Fibroblast of skin of scalp (primary cell): ENCODE results near the gene SULT1B1.

Experiments used
- DNase-seq: peaks from one replicate; pipeline ENCODE4 v3.0.0-alpha.2; 2013

SULT1B1 gene

DNA sequence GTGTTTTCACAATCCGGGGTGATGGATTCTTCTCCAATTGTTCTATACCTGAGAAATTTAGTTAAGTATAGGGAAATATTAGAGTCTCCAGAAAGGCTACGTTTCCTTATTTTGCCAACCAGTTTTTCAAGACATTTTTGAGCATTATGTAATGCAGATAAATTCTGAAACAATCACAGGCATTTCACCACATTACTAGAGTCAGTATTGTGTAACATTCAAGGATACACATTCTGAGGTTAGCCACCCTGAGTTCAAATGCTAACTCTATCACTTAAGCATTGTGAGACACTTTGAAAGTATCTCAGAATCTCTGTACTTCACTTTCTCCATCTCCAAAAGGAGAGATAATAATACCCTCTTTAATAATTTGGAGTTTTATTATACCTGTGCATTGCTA lies 10.6 kb downstream of the SULT1B1 start:
- peak; percentile 50 for DNase-seq

- peak; percentile 17 for DNase-seq
Observed at GRCh38 chr4:69748173-69748572, 12.2 kb downstream of the SULT1B1 start.

- no peak for DNase-seq
Observed at GRCh38 chr4:69744157-69744478, 16.3 kb downstream of the SULT1B1 start.

- DNase-seq = no peak
Observed at GRCh38 chr4:69743476-69744156, 16.8 kb downstream of the SULT1B1 start.

- no peak for DNase-seq
Observed at GRCh38 chr4:69742596-69742995, 17.8 kb downstream of the SULT1B1 start.

GRCh38 chr4:69738872-69739271 lies 21.5 kb downstream of the SULT1B1 start:
- DNase-seq = no peak

GRCh38 chr4:69735119-69735518 lies 25.3 kb downstream of the SULT1B1 start:
- DNase-seq = no peak

DNA sequence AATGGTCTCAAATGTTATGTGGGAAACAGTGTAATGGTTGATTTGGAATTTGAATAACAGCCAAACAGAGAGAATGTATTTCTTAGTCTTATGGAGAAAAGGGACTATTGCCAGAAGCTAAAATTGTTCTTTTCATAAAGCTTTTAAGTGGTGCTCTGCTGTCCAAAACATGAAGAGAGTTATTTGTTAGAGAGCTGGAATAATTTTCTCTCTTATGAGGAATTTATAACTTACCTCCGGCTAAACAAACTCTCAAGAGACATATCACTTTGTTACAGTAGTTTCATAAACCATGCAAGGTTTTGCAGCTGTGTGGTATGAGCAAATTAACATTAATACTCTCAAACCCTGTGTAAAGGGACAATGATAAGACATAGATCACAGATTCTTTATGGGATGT lies 28.6 kb downstream of the SULT1B1 start:
- no peak for DNase-seq

DNA sequence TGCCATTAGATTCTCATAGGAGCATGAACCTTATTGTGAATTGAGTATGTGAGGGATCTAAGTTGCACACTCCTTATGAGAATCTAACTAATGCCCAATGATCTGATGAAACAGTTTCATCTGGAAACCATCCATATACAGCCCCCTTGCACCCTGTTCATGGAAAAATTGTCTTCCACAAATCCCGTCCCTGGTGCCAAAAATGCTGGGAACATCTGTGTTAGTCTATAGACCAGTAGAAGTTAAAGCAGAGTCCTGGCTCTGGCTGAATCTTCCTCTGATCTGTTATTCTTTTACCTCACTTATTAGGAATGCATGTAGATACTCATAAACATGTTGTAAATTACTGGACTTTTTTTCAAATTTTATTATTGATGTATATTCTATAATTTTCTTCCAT lies 29.2 kb downstream of the SULT1B1 start:
- peak; percentile 54 for DNase-seq

- DNase-seq = no peak
Observed at GRCh38 chr4:69730002-69730401, 30.4 kb downstream of the SULT1B1 start.

GRCh38 chr4:69727926-69728325 lies 32.5 kb downstream of the SULT1B1 start:
- no peak for DNase-seq

DNA sequence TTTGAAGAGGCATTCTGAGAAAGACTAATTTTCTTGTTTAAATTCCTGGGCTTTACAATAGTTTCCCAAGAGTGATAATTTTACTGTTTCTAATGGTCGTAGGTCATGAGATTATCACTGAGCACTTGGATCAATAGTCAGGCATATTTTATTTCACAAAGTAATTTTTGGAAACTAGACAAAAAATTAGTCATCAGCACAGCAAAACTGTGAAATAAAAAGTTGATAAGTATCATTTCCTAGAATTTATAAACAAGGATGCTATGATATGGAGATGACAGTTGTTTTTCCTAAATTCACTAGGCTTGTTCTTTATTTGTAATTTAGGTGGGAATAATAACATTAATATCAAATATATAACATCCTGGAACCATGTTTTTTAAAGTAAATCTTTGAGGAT lies 33.0 kb downstream of the SULT1B1 start:
- DNase-seq = no peak

GRCh38 chr4:69726971-69727370 lies 33.4 kb downstream of the SULT1B1 start:
- no peak for DNase-seq

- peak; percentile 31 for DNase-seq
Observed at GRCh38 chr4:69718396-69719271, 41.8 kb downstream of the SULT1B1 start.

DNA sequence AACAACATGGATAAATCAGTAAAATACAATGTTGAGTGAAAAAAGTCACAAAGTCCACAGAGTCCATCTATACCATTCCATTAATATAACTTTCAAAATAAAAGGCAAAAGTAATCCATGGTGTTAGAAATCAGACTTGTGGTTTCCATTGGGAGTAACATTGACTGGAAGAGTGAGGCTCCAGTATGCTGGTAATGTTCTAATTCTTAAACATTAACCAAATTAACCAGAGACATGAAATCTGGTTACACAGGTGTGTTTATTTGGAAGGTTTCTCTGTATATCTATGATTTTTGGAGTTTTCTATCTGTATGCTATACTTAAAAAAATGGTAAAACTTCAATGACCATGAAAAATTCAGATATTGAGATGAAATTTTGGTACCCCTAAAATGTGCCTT lies 42.6 kb downstream of the SULT1B1 start:
- no peak for DNase-seq

GRCh38 chr4:69716654-69717053 lies 43.8 kb downstream of the SULT1B1 start:
- DNase-seq = no peak

DNA sequence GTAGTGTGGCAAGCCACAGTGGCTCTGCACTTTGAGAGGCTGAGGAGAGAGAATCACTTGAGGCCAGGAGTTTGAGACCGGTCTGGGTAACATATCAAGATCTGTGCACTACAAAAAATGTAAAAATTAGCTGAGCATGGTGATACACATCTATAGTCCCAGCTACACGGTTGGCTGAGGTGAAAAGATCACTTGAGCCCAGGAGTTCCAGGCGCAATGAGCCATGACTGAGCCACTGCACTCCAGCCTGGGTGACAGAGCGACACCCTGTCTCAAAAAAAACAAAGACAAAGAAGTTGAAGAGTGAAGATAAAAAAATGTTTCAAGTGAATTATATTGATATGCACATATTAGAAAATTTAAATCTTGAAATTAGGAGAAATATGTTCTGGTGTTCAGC lies 46.3 kb downstream of the SULT1B1 start:
- no peak for DNase-seq

DNA sequence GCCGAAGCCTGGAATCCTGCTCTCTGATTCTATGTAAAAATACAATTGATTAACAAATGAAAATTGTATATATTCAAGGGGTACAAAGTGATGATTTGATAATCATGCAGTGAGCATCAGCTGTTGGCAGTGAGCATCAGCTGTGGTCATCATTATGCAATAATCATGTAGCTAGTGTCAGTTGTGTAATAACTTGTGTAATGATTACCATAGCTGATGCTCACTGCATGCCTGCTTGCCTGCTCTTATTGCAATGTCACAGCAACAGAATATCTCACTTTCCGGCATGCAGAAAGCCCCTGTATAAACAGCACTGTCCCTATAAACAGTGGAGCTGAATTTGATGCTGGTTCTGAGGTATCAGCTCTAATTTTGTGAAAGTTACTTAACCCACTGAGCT lies 46.8 kb downstream of the SULT1B1 start:
- peak; percentile 22 for DNase-seq

- DNase-seq = no peak
Observed at GRCh38 chr4:69710580-69710979, 49.8 kb downstream of the SULT1B1 start.

DNA sequence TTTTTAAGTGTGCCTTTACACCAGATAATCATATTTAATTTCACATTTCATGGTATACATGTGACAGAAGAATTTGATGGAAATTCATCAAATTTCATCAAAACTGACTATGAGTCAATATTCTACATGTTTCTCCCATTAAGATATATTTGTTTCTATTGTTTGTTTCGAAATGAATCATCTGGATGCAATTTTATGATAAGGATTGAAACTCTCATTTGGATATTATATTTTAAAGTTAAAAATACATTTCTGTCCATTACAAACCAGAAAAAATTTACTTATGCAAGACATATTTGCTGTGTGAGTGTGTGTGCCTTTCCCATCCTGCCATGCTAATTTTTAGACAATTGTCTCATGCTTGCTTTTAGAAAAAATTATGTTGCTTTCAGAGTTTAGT lies 52.2 kb downstream of the SULT1B1 start:
- peak; percentile 58 for DNase-seq

- no peak for DNase-seq
Observed at GRCh38 chr4:69707807-69708206, 52.6 kb downstream of the SULT1B1 start.

- DNase-seq = peak; percentile 75
Observed at GRCh38 chr4:69702201-69702600, 58.2 kb downstream of the SULT1B1 start.

GRCh38 chr4:69701696-69702095 lies 58.7 kb downstream of the SULT1B1 start:
- DNase-seq = peak; percentile 63

DNA sequence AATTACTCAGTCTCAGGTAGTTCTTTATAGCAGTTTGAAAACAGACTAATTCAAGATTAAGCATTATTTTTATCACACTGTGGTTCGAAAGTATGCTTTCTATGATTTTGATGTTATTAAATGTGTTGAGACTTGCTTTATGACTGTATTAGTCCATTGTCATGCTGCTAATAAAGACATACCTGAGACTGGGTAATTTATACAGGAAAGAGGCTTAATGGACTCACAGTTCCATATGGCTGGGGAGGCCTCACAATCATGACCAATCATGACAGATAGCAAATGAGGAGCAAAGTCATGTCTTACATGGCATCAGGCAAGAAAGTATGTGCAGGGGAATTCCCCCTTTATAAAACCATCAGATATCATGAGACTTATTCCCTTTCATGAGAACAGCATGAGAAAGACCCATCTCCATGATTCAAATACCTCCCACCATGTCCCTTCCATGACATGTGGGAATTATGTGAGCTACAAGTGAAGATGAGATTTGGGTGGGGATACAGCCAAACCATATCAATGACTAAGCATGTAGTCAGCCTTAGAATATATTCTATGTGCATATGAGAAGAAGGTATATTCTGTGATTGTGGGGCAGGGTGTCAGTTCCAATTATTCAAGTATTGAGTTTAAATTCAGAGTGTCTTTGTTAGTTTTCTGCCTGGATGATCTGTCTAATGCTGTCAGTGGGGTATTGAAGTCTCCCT lies 62.7 kb downstream of the SULT1B1 start:
- DNase-seq = no peak
